ENCODE results near the gene SLC7A4.
"Not testable (repeated sequence)": the region's sequence is repeated elsewhere in the genome, so short reads cannot be mapped to it uniquely, and the experiment has no call there.

SLC7A4 gene, protein sequence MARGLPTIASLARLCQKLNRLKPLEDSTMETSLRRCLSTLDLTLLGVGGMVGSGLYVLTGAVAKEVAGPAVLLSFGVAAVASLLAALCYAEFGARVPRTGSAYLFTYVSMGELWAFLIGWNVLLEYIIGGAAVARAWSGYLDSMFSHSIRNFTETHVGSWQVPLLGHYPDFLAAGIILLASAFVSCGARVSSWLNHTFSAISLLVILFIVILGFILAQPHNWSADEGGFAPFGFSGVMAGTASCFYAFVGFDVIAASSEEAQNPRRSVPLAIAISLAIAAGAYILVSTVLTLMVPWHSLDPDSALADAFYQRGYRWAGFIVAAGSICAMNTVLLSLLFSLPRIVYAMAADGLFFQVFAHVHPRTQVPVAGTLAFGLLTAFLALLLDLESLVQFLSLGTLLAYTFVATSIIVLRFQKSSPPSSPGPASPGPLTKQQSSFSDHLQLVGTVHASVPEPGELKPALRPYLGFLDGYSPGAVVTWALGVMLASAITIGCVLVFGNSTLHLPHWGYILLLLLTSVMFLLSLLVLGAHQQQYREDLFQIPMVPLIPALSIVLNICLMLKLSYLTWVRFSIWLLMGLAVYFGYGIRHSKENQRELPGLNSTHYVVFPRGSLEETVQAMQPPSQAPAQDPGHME

DNA sequence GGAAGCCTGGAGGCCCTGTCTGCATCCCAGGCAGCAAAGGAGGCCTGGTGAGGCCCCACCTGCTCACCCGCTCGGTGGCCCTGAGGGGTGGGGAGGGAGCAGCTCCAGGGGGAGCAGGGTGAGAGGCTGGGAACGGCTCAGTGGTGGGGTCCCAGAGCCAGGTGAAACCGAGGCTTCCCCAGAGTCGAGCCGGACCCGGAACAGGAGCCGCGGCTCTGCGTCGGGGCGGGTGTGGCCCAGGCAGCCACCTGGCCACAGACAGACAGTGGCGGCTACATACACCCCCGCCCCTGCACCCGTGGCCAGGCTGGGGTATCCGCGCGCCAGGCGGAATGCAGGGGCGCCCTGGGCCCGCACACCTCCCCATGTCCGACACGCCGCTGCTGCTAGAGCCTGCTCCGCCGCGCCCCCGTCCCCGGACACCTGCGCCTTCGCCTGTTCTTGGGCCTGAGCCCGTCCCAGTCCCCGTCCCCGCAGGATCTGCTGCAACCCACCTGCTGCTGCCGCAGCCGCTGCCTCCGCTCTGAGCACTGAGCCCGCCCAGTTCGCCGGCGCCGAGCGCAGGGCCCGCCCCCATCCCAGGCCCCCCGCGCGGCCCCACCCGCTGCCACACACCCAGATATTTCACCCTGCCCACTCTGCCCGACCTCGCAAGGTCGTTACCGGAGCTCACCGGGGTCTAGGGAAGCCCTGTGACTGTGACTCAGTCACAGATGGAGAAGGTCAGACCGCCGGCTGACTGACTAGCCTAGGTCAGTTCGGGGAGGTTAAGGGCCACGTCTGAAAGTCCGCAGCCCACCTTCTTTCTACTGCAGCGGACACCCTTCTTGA, at the start of gene SLC7A4:
Gene SLC7A4, minus strand, starts transcription at position 525 of the 831 bp plus-strand sequence. CDS start 749 bp downstream, outside the sequence.
- no peak for DNase-seq

DNA sequence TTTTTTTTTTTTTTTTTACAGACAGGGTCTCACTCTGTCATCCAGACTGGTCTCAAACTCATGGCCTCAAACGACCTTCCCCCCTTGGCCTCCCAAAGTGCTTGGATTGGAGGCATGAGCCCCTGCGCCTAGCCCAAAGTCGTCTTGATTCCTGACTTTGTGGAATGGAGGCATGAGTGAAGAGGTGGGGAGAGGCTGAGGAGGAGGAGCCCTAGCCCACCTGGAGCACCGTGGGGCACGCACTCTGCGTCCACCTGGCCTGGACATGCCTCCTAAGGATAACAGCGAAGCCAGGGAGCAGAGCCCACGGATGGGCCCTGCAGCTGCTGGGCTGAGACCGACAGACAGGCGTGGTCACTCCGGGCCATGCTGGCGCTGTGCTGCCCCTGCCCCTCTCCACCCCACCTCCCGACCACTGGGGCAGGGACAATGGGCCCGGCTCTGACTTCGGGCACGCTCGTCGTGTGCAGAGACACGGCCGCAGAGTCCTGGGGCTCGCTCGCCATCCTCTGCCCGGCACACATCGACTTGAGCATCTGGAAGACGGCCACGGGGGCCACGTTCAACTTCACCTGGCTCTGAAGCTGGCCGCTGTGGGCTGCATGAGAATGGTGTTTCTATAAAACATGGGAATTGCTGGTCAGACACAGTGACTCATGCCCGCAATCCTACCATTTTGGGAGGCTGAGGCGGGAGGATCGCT, 48.2 kb upstream of the SLC7A4 start:
- no peak for DNase-seq

DNA sequence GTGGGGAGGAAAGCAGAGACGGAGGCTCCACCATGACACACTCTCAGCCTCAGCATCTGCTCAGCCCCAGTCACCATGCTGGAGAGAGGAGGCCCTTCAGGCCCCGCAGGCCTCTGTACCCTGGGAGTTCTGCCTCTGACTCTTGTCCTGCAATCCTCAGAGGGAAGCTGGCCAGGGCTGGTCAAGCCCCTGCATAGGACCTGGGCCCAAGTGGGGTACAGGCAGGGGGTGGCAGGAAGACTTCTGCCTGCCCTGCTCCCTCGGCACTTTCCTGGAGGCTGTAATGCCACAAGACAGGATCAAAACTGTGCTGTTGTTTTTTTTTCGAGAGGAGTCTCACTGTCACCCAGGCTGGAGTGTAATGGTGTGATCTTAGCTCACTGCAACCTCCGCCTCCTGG, 47.1 kb upstream of the SLC7A4 start:
- DNase-seq = no peak

DNA sequence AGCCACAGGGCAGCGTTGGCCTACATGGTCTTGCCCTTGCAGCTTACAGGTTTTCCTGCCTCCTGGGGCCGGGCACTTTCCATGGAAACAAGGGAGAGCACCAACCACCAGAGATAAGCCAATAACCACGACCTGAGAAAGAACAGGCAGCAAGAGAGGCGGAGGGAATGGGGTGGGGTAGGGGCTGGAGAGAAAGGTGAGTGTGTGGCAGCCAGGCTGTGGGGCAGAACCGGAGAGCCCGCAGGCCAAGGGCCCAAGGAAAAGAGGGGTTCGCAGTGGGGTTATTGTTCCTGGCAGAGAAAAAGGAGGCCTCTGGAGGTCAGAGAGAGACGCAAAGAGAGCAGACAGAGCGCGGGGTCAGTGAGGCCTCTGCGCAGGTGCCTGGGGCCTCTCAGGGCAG, 46.6 kb upstream of the SLC7A4 start:
- no peak for DNase-seq

DNA sequence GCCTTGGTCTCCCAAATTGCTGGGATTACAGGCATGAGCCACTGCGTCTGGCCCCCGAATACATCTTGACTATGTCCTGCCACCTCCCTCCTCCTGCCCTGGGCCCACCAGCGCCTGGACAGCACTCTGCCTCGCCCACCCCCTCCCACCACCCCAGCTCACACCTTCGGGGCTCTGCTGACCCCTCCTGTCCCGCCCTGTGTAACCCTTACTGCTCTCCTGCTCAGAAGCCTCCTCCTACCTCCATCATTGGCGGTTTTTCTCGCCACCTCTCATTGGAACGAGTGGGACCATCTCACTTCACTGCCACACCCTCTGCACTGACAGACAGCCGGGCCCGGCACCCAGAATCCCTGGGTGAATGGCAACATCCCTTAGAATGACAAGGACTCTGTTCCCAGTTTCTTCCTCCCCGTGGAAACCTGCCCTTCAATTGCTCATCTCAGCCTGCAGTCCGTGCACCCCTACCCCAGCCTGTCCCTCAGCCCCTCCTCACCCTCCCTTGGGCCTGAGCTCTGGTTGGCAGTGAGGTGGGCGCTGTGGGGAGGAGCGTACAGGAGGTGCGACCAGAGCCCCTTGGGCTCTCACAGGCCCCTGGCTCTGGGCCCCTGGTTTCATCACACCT, 45.6 kb upstream of the SLC7A4 start:
- DNase-seq = no peak

DNA sequence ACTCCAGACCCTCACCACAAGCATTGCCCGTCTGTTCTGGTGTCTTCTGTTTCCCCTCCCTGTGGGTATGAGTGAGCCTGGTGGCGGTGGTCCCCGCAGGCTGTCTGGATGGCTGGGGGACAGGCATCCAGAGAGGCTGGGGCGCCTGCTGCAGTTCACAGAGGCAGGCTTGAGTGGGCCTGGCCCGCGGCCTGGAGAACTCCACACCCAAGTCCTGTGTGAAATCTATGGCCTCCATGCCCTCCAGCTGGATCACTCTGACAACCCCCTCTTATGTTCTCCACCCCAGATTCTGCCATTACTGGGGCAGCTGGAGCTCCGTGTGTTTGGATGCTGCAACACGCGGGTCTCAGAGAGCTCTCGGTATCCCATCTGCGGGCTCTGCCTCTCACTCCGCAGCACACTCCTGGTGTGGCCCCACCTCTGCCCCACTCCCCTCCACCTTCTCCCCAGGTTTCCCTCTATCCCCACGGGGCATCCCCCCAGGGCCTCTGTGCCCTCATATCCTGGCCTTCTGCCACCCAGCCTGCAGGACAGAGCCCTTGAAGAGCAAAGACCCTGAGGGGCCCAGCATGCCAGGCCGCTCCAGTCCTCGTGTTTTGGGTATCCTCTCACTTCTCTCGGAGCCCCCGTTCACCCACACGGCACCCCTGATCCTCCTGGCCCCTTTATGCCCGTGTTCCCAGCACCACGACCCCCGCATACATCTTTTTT, 44.7 kb upstream of the SLC7A4 start:
- no peak for DNase-seq

DNA sequence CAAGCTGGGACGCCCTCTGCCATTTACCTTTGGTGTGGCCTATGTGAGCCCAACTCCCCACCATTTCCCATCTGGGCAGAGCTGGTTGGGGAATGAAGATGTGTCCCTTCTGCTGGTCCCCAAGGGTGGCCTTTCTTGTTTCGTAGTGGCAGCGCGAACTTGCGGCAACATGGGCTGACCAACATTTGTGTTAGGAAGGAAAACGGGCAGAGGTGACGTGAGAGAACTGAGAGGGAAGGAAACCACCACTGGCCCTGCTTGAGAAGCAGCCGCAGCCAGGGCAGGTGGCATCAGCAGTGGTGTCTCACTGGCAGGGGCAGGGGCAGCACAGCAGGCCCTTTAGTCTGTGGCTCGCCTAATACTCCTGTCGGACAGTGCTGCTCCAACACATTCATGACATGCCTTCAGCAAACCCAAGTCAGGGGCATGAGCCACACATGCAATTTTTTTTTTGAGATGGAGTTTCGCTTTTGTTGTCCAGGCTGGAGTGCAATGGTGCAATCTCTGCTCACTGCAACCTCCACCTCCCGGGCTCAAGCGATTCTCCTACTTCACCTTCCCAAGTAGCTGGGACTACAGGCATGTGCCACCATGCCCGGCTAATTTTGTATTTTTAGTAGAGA, 43.3 kb upstream of the SLC7A4 start:
- DNase-seq = no peak

DNA sequence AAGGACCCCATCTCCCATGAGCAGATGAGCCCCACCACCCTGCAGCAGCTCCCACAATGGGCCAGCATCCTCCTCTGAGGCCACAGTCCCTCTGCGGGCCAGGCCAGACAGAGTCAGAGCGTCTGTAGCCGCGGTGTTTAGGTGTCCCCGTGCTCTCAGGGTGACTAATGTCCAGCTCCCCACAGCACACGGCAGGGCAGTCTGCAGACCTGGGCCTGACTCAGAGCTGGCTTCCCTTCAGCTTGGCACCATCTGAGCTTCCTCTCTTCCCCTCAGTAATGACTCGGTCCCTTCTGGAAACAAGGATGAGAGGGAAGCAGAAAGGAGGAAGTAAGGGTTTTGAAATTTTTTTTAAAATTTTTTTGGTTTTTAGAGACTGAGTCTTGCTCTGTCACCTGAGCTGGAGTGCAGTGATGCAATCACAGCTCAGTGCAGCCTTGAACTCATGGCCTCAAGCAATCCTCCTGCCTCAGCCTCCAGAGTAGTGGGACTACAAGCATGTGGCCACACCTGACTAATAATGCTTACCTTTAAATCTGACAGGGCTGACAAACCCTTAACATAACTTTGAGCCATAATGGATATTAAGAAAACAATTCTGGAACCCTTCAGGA, 41.8 kb upstream of the SLC7A4 start:
- DNase-seq = no peak

DNA sequence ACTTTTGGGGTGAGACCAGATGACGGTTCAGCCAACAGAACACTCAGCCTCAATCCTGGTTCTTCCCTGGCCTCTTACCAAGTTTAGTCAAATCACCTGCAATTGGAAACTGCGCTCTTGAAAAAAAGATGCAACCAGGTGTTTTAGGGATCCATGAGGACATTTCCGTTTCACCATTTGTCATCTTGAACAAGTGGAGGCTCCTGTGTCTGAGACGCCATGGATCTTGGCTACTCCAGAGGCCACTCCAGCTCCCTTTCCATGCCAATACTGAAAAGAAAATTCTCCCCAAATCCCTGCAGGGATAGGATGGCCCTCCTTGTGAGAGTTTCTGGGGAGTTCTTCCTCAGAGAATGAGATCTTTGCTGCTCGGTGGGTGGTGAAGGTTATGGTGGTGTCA, 41.1 kb upstream of the SLC7A4 start:
- no peak for DNase-seq

DNA sequence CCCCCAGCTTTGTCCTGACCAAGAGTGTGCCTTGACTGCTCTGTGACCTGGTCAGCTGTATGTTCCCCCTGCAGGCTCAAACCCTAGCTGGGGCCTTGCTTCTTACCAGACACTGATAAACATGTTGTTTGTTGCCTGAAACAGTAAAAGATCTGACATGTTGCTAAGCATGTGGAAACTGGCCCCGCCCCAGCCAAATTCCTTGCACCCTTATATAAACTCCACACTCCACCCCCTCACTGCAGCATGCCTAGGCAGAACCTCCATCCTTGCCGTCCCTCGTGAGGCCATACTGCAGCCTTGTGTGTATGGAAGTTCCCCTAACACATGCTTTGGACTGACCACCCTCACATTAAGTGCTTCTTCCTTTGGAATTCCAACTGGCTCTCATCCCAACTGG, 40.7 kb upstream of the SLC7A4 start:
- no peak for DNase-seq

DNA sequence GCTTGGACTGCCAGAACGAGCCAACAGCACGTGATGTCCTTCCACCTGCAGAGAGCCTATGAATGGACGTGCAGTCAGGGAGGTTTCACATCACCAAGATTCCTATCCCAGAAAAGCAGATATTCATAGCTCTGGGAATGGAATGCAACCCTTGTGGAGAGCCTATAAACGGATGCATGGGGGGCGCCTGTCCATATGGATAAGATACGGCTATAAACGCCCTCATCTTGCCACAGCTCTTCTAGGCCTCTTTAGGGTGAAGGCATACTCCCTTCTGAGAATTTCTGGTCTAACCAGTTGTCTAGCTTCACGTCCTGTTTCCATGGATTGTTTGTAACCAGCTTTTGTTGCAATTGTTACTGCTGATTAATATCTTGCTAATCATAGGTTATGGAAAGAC, 39.4 kb upstream of the SLC7A4 start:
- not testable (repeated sequence) for DNase-seq

DNA sequence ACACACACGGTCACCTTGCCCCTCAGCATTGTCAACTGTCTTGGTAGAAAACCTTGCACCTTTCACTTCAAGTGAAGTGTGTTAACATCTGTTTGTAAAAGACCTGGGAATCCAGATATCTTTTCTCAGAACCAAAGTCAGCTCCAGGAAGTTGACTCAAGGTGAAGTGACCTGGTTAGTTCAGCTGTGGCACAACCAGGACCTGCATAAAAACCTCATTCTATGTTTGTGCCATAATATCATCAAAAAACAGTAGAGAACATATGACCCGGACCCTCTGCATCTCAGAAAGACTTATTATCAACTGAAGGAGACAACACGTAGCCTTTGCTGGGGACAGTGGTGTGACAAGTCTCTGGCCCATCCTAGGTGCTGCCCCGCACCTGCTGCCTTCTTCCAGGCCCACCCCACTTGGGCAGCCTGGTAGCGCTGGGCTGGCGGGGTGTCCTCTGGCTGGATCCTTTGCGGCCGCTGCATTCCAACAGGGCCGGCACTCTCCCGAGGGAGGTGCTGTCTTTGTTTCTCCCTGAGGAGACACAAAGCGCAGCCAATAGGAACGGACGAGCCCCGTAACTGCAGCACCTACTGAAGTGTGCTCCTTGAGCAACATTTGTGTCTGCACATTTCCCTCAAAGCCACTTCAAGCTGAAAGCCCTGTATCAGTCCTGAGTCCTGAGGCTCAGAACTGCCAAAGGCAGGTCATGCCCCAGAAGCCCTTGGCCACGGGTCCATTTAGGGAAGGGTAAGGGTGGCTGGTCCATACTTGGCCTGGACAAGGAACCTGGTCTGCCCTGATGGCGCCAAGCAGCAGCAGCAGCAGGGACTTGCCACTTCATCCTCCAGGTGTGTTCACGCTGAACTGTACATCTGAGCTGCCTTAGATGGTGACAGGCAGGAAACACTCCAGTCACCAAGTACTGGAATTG, 38.6 kb upstream of the SLC7A4 start:
- DNase-seq = no peak

DNA sequence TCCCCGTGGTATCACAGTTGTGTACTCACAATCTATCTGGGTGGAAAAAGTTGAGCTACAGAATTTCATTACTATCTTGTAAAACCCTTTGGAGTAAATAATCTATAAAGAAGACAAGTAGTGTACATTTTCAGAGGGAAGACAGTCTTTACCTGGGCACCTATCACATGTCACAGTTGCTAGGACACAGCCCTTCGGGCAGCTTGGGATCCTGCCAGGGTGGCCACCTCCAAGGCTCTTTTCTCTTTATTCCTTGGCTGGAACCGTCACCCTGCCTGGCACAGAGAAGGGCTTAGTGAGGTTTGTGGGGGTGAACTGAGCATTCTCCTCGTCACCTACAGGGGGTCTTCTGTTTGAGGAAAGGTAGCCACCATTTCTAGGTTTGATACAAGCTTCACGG, 37.0 kb upstream of the SLC7A4 start:
- DNase-seq = no peak

DNA sequence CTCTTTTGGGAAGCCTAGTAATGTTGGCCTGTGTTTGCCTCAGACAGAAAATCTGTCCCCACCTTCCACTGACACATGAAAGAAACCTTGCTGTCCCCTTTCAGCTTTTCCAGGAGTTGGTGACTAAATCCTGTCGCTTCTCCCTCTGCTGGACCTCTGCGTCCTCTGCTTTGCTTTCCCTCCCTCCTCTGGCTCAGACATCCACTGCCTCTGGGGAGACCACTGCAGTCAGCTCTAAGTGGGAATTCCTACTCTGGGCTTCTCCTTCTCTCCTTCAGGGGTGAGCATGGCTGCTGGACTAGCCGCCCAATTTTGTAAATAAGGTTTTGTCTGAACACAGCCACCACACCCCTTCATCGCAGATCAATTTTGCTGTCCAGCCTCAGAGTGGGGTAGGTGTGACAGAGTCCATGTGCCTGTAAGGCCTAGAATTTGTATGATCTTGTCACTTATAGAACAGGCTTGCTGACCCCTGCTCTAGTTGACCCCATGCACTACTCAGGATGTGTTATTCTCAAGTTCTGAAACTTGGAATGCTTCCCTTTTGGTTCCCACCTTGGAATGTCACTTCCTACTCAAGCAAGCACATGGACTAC, 36.4 kb upstream of the SLC7A4 start:
- no peak for DNase-seq

DNA sequence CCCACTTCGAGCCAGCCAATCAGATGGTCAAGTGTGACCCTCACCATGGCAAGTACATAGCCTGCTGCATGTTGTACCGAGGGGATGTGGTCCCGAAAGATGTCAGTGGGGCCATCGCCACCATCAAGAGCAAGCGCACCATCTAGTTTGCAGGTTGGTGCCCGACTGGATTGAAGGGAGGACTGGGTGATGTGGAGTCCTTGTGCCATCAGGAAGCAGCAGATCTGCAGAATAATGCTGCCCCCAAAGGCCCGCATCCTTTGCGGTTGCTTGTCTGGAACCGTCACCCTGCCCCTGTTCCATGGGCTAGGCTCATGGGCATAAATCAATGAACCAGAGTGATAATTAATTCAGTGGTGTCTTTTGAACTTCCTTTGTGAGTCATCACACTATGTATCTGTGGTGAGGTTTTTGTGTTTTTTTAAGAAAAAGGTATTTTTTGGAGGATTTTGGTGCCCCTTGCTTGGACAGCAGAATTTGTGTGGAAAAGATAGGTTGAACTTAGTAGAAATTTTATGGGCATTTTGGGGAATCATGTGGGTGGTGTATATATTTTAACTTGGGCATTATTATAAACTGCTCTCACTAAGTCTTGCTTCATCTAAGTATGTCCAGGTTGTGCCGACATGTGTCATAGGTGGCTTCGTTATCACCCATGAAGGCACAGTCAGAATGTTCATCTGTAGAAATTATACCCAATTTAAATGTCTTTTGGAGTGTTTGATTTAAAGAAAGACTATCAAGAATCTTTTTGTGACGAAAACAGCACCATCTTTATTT, 35.7 kb upstream of the SLC7A4 start:
- no peak for DNase-seq

DNA sequence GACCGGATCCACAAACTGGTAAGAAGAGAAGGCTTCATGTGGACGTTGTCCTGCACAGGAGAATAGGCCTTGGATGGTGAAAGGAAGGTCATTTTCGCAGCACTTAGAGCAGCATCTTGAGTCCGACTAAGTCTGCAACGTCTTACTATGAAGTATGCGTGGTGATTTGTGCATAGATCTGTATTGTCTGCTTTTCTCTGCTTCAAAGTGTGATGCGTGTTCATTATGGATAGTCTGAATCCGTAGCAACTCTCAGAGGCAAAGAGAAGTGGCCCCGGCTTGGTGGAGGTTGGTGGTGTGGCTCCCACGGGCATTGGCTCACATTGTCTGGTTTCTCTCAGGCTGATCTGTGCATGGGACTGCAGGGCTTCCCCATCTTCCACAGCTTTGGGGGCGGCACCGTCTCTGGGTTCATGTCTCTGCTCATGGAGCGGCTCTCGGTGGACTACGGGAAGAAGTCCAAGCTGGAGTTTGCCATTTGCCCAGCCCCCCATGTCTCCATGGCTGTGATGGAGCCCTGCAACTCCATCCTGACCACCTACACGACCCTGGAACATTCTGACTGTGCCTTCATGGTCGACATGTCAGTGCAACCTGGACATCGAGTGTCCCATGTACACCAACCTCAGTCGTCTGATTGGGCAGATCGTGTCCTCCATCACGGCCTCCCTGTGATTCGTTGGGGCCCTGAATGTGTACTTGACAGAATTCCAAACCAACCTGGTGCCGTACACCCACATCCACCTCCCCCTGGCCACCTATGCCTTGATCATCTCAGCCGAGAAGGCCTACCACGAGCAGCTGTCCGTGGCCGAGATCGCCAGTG, 34.9 kb upstream of the SLC7A4 start:
- no peak for DNase-seq

Measured in activated CD4-positive, alpha-beta T cell treated with anti-CD3 and anti-CD28 coated beads for 4 hours (primary cell).